Measurements from ENCODE around the gene AOPEP. TPM values are rescaled to one million over a fixed set of nuclear protein-coding genes. Genes with fewer than 3 reads are reported as not detected.

AOPEP gene
- total RNA-seq, 6 donors from 2014 or later, result 55.4 to 410 (median 111) TPM

DNA sequence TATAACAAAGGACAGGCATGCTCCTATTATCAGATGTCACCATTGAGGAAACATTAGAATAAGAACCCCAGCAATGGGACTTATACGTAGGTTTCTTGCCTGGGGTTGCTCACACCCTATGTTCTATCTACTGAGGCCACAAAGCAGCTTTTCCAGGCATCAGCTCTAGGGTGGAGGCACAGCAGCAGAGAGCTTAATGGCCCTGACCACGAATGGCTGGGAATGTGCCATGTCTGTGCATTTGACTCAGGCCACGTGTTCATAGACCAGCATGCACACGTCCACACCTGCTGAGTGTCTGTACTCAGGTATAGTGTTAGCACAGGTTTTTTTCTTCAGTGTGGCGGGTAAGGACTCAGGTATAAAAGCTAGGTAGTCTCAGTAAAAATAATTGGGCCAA, 129.4 kb downstream of the AOPEP start:
- Histone ChIP-seq H3K27me3 (no peaks in the 10 kb centered on the region), H3K27ac (no peak overlapping the region), H3K36me3 (no peaks in the 10 kb centered on the region), H3K9me3 (no peaks in the 10 kb centered on the region), H3K4me1 (peaks cover 0 to 2% (median 0%) of the 10 kb centered on the region in 4 donors), H3K4me3 (no peak overlapping the region)
- 95 to 96% methylated on average over 5 of the region's 5 CpGs for WGBS, 2 donors
- TF ChIP-seq, protein P1, sequence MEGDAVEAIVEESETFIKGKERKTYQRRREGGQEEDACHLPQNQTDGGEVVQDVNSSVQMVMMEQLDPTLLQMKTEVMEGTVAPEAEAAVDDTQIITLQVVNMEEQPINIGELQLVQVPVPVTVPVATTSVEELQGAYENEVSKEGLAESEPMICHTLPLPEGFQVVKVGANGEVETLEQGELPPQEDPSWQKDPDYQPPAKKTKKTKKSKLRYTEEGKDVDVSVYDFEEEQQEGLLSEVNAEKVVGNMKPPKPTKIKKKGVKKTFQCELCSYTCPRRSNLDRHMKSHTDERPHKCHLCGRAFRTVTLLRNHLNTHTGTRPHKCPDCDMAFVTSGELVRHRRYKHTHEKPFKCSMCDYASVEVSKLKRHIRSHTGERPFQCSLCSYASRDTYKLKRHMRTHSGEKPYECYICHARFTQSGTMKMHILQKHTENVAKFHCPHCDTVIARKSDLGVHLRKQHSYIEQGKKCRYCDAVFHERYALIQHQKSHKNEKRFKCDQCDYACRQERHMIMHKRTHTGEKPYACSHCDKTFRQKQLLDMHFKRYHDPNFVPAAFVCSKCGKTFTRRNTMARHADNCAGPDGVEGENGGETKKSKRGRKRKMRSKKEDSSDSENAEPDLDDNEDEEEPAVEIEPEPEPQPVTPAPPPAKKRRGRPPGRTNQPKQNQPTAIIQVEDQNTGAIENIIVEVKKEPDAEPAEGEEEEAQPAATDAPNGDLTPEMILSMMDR (IDR thresholded peaks at IDR 0.05), result no peak
- TF ChIP-seq EP300 (IDR thresholded peaks at IDR 0.05) (no peak), POLR2AphosphoS5 (IDR thresholded peaks at IDR 0.05) (no peak), POLR2A (IDR thresholded peaks at IDR 0.05) (no peak)
- DNase-seq (no peak), ATAC-seq (ENCODE audit: low FRiP score in 2 of 2) (no peak)

DNA sequence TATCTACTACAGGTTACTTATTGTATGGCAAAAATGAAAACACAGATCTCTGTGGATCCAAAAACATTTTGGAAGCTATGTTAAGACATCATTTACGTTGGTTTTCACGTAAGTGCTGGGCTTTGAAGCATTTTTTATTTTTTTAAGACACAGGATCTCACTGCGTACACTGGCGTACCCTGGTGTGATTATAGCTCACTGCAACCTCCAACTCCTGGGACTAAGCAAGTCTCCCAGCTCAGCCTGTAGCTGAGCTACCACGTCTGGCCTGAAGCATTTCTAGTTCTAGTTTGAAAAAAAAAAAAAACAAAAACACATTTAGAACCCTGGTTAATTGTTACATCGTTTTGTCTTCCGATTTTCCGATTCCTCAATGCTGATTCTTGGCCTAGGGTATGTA, 131.3 kb downstream of the AOPEP start:
- Histone ChIP-seq H3K36me3 (no peaks in the 10 kb centered on the region), H3K4me3 (no peak overlapping the region), H3K27ac (no peak overlapping the region), H3K9me3 (no peaks in the 10 kb centered on the region), H3K27me3 (no peaks in the 10 kb centered on the region), H3K4me1 (peaks cover 0 to 17% (median 12%) of the 10 kb centered on the region in 4 donors)
- no peak for ATAC-seq (ENCODE audit: low FRiP score in 2 of 2)
- no peak for DNase-seq
- TF ChIP-seq POLR2A (IDR thresholded peaks at IDR 0.05) (no peak), EP300 (IDR thresholded peaks at IDR 0.05) (no peak), POLR2AphosphoS5 (IDR thresholded peaks at IDR 0.05) (no peak)
- TF ChIP-seq, protein P1 (IDR thresholded peaks at IDR 0.05), result no peak
- WGBS, 2 donors, result 93 to 96% methylated on average over 8 of the region's 8 CpGs

DNA sequence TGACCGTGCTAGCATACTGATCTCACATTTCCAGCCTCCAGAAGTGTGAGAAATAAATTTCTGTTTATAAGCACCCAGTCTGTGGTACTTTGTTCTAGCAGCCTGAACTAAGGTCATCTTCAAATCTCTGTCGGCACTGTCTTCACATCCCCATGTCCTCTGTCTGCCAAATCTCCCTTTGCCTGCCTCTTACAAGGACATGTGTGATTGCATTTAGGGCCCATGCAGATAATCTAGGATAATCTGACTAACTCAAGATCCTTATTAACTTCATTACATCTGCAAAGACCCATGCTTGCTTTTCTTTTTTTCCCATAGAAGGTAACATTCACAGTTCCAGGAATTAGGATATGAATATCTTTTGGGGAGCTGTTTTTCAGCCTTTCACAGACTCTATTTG, 132.7 kb downstream of the AOPEP start:
- no peaks in the 10 kb centered on the region for H3K9me3 ChIP-seq
- H3K27me3 ChIP-seq, result no peaks in the 10 kb centered on the region
- TF ChIP-seq POLR2A (IDR thresholded peaks at IDR 0.05) (no peak), POLR2AphosphoS5 (IDR thresholded peaks at IDR 0.05) (no peak), EP300 (IDR thresholded peaks at IDR 0.05) (no peak)
- TF ChIP-seq, protein P1 (IDR thresholded peaks at IDR 0.05), result no peak
- WGBS, 2 donors, result 79 to 97% methylated on average over 2 of the region's 2 CpGs
- no peaks in the 10 kb centered on the region for H3K36me3 ChIP-seq
- no peak for DNase-seq
- H3K27ac ChIP-seq, result no peak overlapping the region
- no peak overlapping the region for H3K4me3 ChIP-seq
- peaks cover 5 to 21% (median 14%) of the 10 kb centered on the region in 4 donors for H3K4me1 ChIP-seq
- ATAC-seq (ENCODE audit: low FRiP score in 2 of 2), result no peak

DNA sequence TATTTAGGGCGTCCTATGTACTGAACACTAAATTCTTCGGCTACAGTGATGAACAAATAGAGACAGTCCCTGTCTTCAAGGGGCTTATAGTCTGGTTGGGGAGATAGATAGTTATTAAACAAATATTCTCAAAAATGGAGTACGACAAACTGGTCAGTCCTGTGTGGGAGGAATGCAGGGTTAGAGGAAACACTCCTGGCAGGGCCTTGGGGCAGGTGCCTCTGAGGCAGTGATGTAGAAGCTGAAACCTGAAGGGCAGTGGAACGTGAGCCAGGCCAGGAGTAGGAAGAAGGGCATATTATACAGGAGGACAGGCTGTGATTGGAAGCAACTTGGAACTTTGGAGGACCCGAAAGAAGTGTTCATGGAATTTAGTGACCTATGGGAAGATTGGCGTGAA, 133.4 kb downstream of the AOPEP start:
- no peak overlapping the region for H3K27ac ChIP-seq

More for the DNA sequence above, 133.4 kb downstream of the AOPEP start:
- H3K4me3 ChIP-seq, result no peak overlapping the region
- H3K27me3 ChIP-seq, result no peaks in the 10 kb centered on the region
- no peak for ATAC-seq (ENCODE audit: low FRiP score in 2 of 2)
- WGBS, 2 donors, result 85 to 87% methylated on average over 6 of the region's 6 CpGs
- H3K9me3 ChIP-seq, result no peaks in the 10 kb centered on the region
- H3K36me3 ChIP-seq, result no peaks in the 10 kb centered on the region
- DNase-seq, result no peak
- H3K4me1 ChIP-seq, result peaks cover 6 to 28% (median 17%) of the 10 kb centered on the region in 4 donors
- TF ChIP-seq POLR2A (IDR thresholded peaks at IDR 0.05) (no peak), POLR2AphosphoS5 (IDR thresholded peaks at IDR 0.05) (no peak), EP300 (IDR thresholded peaks at IDR 0.05) (no peak)
- TF ChIP-seq, protein P1 (IDR thresholded peaks at IDR 0.05), result no peak

All from upper lobe of left lung (tissue), 6 donors.